Measurements from ENCODE around the gene COL2A1. TPM values are rescaled to one million over a fixed set of nuclear protein-coding genes. Genes with fewer than 3 reads are reported as not detected.

The COL2A1 gene
- total and polyA plus RNA-seq, 4 donors = 0.05 to 8.7 (median 0.15) TPM; not detected in 1

GRCh38 chr12:48013287-48013686 lies 9.0 kb upstream of the COL2A1 start:
- H3K36me3 ChIP-seq (ENCODE audit: control insufficient read depth in 4 of 4, insufficient read depth in 4 of 4, low read length in 4 of 4) = no peaks in the 10 kb centered on the region
- DNase-seq (peak in 2 of 3 donors; percentile 23 to 72), ATAC-seq (ENCODE audit: insufficient read depth, low FRiP score) (no peak)
- WGBS, 2 donors = 51 to 58% methylated on average over 2 of the region's 2 CpGs
- no peaks in the 10 kb centered on the region for H3K9me3 ChIP-seq (ENCODE audit: control insufficient read depth in 4 of 4, insufficient read depth in 3 of 4, low read length in 3 of 4)
- no peak overlapping the region for H3K27ac ChIP-seq (ENCODE audit: low read depth in 1 of 2, low read length in 1 of 2)
- TF ChIP-seq, protein P1, sequence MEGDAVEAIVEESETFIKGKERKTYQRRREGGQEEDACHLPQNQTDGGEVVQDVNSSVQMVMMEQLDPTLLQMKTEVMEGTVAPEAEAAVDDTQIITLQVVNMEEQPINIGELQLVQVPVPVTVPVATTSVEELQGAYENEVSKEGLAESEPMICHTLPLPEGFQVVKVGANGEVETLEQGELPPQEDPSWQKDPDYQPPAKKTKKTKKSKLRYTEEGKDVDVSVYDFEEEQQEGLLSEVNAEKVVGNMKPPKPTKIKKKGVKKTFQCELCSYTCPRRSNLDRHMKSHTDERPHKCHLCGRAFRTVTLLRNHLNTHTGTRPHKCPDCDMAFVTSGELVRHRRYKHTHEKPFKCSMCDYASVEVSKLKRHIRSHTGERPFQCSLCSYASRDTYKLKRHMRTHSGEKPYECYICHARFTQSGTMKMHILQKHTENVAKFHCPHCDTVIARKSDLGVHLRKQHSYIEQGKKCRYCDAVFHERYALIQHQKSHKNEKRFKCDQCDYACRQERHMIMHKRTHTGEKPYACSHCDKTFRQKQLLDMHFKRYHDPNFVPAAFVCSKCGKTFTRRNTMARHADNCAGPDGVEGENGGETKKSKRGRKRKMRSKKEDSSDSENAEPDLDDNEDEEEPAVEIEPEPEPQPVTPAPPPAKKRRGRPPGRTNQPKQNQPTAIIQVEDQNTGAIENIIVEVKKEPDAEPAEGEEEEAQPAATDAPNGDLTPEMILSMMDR (IDR thresholded peaks at IDR 0.05; ENCODE audit: control extremely low read depth, extremely low read depth) = no peak
- H3K4me1 ChIP-seq (ENCODE audit: control insufficient read depth in 5 of 5, insufficient read depth in 5 of 5, low read length in 5 of 5) = no peaks in the 10 kb centered on the region
- no peak overlapping the region for H3K9ac ChIP-seq (ENCODE audit: insufficient read depth in 1 of 2, low read length in 2 of 2)
- no peak overlapping the region for H3K4me3 ChIP-seq
- peaks cover 0 to 35% (median 8%) of the 10 kb centered on the region in 3 donors for H3K27me3 ChIP-seq (ENCODE audit: control insufficient read depth in 3 of 3, insufficient read depth in 3 of 3, low read length in 2 of 3)

GRCh38 chr12:48012070-48012469 lies 7.8 kb upstream of the COL2A1 start:
- Histone ChIP-seq H3K27me3 (ENCODE audit: control insufficient read depth in 3 of 3, insufficient read depth in 3 of 3, low read length in 2 of 3) (peaks cover 0 to 42% (median 15%) of the 10 kb centered on the region in 3 donors), H3K9ac (ENCODE audit: insufficient read depth in 1 of 2, low read length in 2 of 2) (no peak overlapping the region), H3K4me3 (no peak overlapping the region), H3K9me3 (ENCODE audit: control insufficient read depth in 4 of 4, insufficient read depth in 3 of 4, low read length in 3 of 4) (no peaks in the 10 kb centered on the region), H3K36me3 (ENCODE audit: control insufficient read depth in 4 of 4, insufficient read depth in 4 of 4, low read length in 4 of 4) (no peaks in the 10 kb centered on the region), H3K27ac (ENCODE audit: low read depth in 1 of 2, low read length in 1 of 2) (no peak overlapping the region), H3K4me1 (ENCODE audit: control insufficient read depth in 5 of 5, insufficient read depth in 5 of 5, low read length in 5 of 5) (no peaks in the 10 kb centered on the region)
- 62 to 70% methylated on average over 8 of the region's 8 CpGs for WGBS, 2 donors
- DNase-seq (no peak), ATAC-seq (ENCODE audit: insufficient read depth, low FRiP score) (no peak)
- TF ChIP-seq, protein P1 (IDR thresholded peaks at IDR 0.05; ENCODE audit: control extremely low read depth, extremely low read depth) = no peak

DNA sequence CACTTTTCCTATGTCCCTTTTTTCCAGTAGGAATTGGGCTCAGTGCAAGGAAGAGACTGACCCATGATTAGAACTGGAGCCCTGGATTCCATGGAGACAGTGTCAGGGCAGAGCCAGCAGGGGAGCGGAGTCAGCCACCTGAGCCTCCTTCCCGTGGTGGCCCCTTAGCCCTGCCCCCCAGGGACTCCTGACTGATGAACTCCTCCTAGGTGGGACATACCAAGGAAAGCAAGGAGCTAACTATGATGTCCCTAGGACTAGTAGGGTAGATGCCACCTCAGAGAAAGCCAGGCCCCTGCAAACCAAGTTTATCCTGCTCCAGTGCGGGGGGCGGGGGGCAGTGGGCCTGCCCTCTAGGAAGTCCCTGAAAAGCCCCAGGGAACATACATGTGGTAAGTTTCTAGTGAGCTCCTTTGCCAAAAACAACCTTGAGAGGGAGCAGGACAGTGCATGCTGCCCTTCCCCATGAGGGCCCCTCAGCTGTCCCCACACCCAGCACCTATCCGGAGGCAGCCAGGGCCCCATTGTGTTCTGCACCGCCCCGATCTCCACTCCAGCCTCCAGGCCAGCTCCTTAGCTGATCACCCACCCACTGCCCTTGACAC lies 6.2 kb upstream of the COL2A1 start:
- 73 to 75% methylated on average over 7 of the region's 7 CpGs for WGBS, 2 donors
- Histone ChIP-seq H3K9me3 (ENCODE audit: control insufficient read depth in 4 of 4, insufficient read depth in 3 of 4, low read length in 3 of 4) (no peaks in the 10 kb centered on the region), H3K27ac (ENCODE audit: low read depth in 1 of 2, low read length in 1 of 2) (no peak overlapping the region), H3K4me3 (no peak overlapping the region), H3K27me3 (ENCODE audit: control insufficient read depth in 3 of 3, insufficient read depth in 3 of 3, low read length in 2 of 3) (peaks cover 0 to 56% (median 26%) of the 10 kb centered on the region in 3 donors), H3K36me3 (ENCODE audit: control insufficient read depth in 4 of 4, insufficient read depth in 4 of 4, low read length in 4 of 4) (no peaks in the 10 kb centered on the region), H3K9ac (ENCODE audit: insufficient read depth in 1 of 2, low read length in 2 of 2) (no peak overlapping the region), H3K4me1 (ENCODE audit: control insufficient read depth in 5 of 5, insufficient read depth in 5 of 5, low read length in 5 of 5) (peaks cover 0 to 6% (median 0%) of the 10 kb centered on the region in 5 donors)
- ATAC-seq (ENCODE audit: insufficient read depth, low FRiP score) = no peak
- no peak for DNase-seq
- TF ChIP-seq, protein P1 (IDR thresholded peaks at IDR 0.05; ENCODE audit: control extremely low read depth, extremely low read depth) = no peak

DNA sequence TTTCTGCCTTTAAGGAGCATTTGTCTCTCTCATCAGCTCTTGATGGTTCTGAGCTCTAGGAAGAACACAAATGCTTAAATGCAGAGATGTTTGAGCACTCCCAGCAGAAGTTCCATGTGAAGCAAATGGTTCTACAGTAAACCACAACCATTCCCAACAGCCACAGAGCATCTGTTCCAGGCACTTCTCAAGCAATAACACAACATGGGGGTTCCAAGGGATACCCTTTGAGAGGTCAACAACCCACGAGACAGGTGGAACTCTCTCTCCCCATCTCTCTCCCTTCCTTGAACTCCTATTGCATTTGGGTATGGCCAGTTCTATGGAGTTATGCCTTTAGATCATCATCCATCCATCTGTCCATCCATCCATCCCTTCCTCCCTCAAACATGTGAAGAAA lies 5.2 kb upstream of the COL2A1 start:
- no peak for DNase-seq
- no peaks in the 10 kb centered on the region for H3K36me3 ChIP-seq (ENCODE audit: control insufficient read depth in 4 of 4, insufficient read depth in 4 of 4, low read length in 4 of 4)
- H3K4me1 ChIP-seq (ENCODE audit: control insufficient read depth in 5 of 5, insufficient read depth in 5 of 5, low read length in 5 of 5) = peaks cover 0 to 13% (median 8%) of the 10 kb centered on the region in 5 donors
- H3K27ac ChIP-seq (ENCODE audit: low read depth in 1 of 2, low read length in 1 of 2) = no peak overlapping the region
- TF ChIP-seq, protein P1 (IDR thresholded peaks at IDR 0.05; ENCODE audit: control extremely low read depth, extremely low read depth) = no peak
- ATAC-seq (ENCODE audit: insufficient read depth, low FRiP score) = no peak
- H3K4me3 ChIP-seq = no peak overlapping the region
- H3K27me3 ChIP-seq (ENCODE audit: control insufficient read depth in 3 of 3, insufficient read depth in 3 of 3, low read length in 2 of 3) = peaks cover 0 to 58% (median 34%) of the 10 kb centered on the region in 3 donors
- H3K9ac ChIP-seq (ENCODE audit: insufficient read depth in 1 of 2, low read length in 2 of 2) = no peak overlapping the region
- no peaks in the 10 kb centered on the region for H3K9me3 ChIP-seq (ENCODE audit: control insufficient read depth in 4 of 4, insufficient read depth in 3 of 4, low read length in 3 of 4)
- WGBS, 2 donors = 41 to 81% methylated on average over 1 of the region's 1 CpG

Measured in lung (tissue), 12 donors.